HEK293 (cell line): ENCODE data around the gene PCSK2.

Experiments
- CTCF ChIA-PET: fragments of 350-600 bp; formaldehyde crosslinking; extraction: SDS; loops from one replicate; lab custom pipeline; 2021; ENCODE audit warnings: antibody characterized with exemption; lab: Yijun Ruan, JAX
- POLR2A ChIA-PET: fragments of 300-600 bp; formaldehyde crosslinking; extraction: SDS; loops from one replicate; lab custom pipeline; 2020; ENCODE audit warnings: antibody characterized with exemption, inconsistent platforms; lab: Yijun Ruan, JAX
- H3K27ac ChIP-seq: fragments of 200-500 bp; sonication (Bioruptor generic); 2 replicates; pipeline ENCODE4 v1.5.1; 2014; ENCODE audit warnings: low read depth, low read length, control low read depth, inconsistent platforms; ENCODE audit errors: extremely low read depth
- H3K36me3 ChIP-seq, 2 experiments: fragments of 200-500 bp in 1 of 2; sonication (Bioruptor generic) in 1 of 2; 1 replicate in 1 of 2; 2 replicates in 1 of 2; pipeline ENCODE4 v1.5.1; 2014 to 2017; ENCODE audit warnings: inconsistent platforms in 2 of 2, low read length in 2 of 2; ENCODE audit not compliant: control insufficient read depth in 2 of 2, insufficient read depth in 1 of 2
- H3K4me1 ChIP-seq: fragments of 200-500 bp; sonication (Bioruptor generic); 2 replicates; pipeline ENCODE4 v1.5.1; 2014; ENCODE audit warnings: mild to moderate bottlenecking, low read length, inconsistent platforms; ENCODE audit not compliant: control insufficient read depth, insufficient read depth
- H3K4me3 ChIP-seq: 2 replicates; pipeline ENCODE4 v1.5.1; 2011; ENCODE audit warnings: low read depth, mild to moderate bottlenecking, control low read depth, low read length, moderate library complexity
- H3K9me3 ChIP-seq: fragments of 200-500 bp; sonication (Bioruptor generic); 2 replicates; pipeline ENCODE4 v1.5.1; 2014; ENCODE audit warnings: low read depth, low read length, inconsistent platforms; ENCODE audit not compliant: control insufficient read depth, insufficient read depth
- BCL11A ChIP-seq: fragments of 450-650 bp; formaldehyde crosslinking; IDR thresholded peaks from 2 replicates; pipeline ENCODE4 v1.5.1; 2016; ENCODE audit warnings: low read depth, missing biosample characterization, missing genetic modification characterization
- KLF16 ChIP-seq: fragments of 450-650 bp; formaldehyde crosslinking; IDR thresholded peaks from 2 replicates; pipeline ENCODE4 v1.5.1; 2017; ENCODE audit warnings: missing biosample characterization, missing genetic modification characterization
- MZF1 ChIP-seq: fragments of 450-650 bp; formaldehyde crosslinking; IDR thresholded peaks from 2 replicates; pipeline ENCODE4 v1.5.1; 2017; ENCODE audit warnings: missing biosample characterization, missing genetic modification characterization, borderline replicate concordance
- SCRT2 ChIP-seq: fragments of 450-650 bp; formaldehyde crosslinking; IDR thresholded peaks from 2 replicates; pipeline ENCODE4 v1.5.1; 2016; ENCODE audit warnings: missing biosample characterization, missing genetic modification characterization
- ZNF18 ChIP-seq: fragments of 450-650 bp; formaldehyde crosslinking; IDR thresholded peaks from 2 replicates; pipeline ENCODE4 v1.5.1; 2016; ENCODE audit warnings: missing biosample characterization, missing genetic modification characterization
- ZNF23 ChIP-seq: fragments of 450-650 bp; formaldehyde crosslinking; IDR thresholded peaks from 2 replicates; pipeline ENCODE4 v1.5.1; 2016; ENCODE audit warnings: missing biosample characterization, missing genetic modification characterization, borderline replicate concordance
- ZNF292 ChIP-seq: fragments of 450-650 bp; formaldehyde crosslinking; IDR thresholded peaks from 2 replicates; pipeline ENCODE4 v1.5.1; 2016; ENCODE audit warnings: low read depth, missing biosample characterization, missing genetic modification characterization, borderline replicate concordance
- ZNF501 ChIP-seq: fragments of 450-650 bp; formaldehyde crosslinking; IDR thresholded peaks from 2 replicates; pipeline ENCODE4 v1.5.1; 2016; ENCODE audit warnings: missing biosample characterization, missing genetic modification characterization
- ZNF548 ChIP-seq: fragments of 450-650 bp; formaldehyde crosslinking; IDR thresholded peaks from 2 replicates; pipeline ENCODE4 v1.5.1; 2016; ENCODE audit warnings: missing biosample characterization, missing genetic modification characterization
- ZNF621 ChIP-seq: fragments of 450-650 bp; formaldehyde crosslinking; IDR thresholded peaks from 2 replicates; pipeline ENCODE4 v1.5.1; 2017; ENCODE audit warnings: missing biosample characterization, missing genetic modification characterization
- ZNF629 ChIP-seq: fragments of 450-650 bp; formaldehyde crosslinking; IDR thresholded peaks from 2 replicates; pipeline ENCODE4 v1.5.1; 2017; ENCODE audit warnings: missing biosample characterization, missing genetic modification characterization
- ZNF692 ChIP-seq: fragments of 450-650 bp; formaldehyde crosslinking; IDR thresholded peaks from 2 replicates; pipeline ENCODE4 v1.5.1; 2016; ENCODE audit warnings: missing biosample characterization, missing genetic modification characterization
- ZNF707 ChIP-seq: fragments of 450-650 bp; formaldehyde crosslinking; IDR thresholded peaks from 2 replicates; pipeline ENCODE4 v1.5.1; 2016; ENCODE audit warnings: missing biosample characterization, missing genetic modification characterization
- ZNF843 ChIP-seq: fragments of 450-650 bp; formaldehyde crosslinking; IDR thresholded peaks from 2 replicates; pipeline ENCODE4 v1.5.1; 2016; ENCODE audit warnings: missing biosample characterization, missing genetic modification characterization
- ZSCAN23 ChIP-seq: fragments of 450-650 bp; formaldehyde crosslinking; IDR thresholded peaks from 2 replicates; pipeline ENCODE4 v1.5.1; 2016; ENCODE audit warnings: missing biosample characterization, missing genetic modification characterization
- TF ChIP-seq, protein P1 (sequence below): fragments of 450-650 bp; formaldehyde crosslinking; IDR thresholded peaks from 2 replicates; pipeline ENCODE4 v1.5.1; 2017; ENCODE audit warnings: missing biosample characterization, missing genetic modification characterization
- TF ChIP-seq, protein P2 (sequence below): fragments of 450-650 bp; formaldehyde crosslinking; optimal IDR thresholded peaks from 2 replicates; pipeline ENCODE3; 2016; ENCODE audit warnings: missing biosample characterization, mild to moderate bottlenecking, missing genetic modification characterization
- TF ChIP-seq, protein P3 (sequence below): fragments of 450-650 bp; formaldehyde crosslinking; IDR thresholded peaks from 2 replicates; pipeline ENCODE4 v1.5.1; 2016; ENCODE audit warnings: missing biosample characterization, missing genetic modification characterization, borderline replicate concordance

Gene PCSK2

GRCh38 chr20:17298751-17299150, 71.9 kb downstream of the PCSK2 start:
- Histone ChIP-seq H3K36me3 (no peaks in the 10 kb centered on the region), H3K27ac (no peak overlapping the region), H3K4me3 (no peak overlapping the region), H3K4me1 (peaks cover 5% of the 10 kb centered on the region; the same call in 1 of the 2 replicates), H3K9me3 (no peaks in the 10 kb centered on the region)
- TF ChIP-seq SCRT2 (tag by site-specific recombination) (no peak), ZNF18 (tag by site-specific recombination) (no peak), ZNF843 (tag by site-specific recombination) (no peak), KLF16 (tag by site-specific recombination) (no peak)
- ChIA-PET CTCF (no interaction called here), POLR2A (no interaction called here)

DNA sequence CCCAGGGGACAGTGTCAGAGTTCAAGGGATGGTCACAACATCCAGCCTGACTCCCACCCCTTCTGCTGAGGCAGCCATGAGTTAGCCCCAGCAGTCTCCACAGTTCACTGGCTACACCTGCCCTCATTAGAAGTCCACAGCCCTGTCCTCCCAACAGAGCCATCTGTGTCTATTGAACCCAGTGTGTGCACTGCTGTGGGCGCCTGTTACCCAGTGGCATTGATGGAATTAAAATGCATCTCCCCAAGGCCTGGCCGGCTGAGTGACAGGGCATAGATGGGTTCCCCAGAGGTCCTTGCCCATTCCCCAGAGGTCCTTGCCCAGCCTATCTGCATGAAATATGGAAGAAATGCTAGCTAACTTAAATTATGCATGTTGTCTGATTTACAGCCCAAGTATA, 73.3 kb downstream of the PCSK2 start:
- CTCF ChIA-PET, result no interaction called here

DNA sequence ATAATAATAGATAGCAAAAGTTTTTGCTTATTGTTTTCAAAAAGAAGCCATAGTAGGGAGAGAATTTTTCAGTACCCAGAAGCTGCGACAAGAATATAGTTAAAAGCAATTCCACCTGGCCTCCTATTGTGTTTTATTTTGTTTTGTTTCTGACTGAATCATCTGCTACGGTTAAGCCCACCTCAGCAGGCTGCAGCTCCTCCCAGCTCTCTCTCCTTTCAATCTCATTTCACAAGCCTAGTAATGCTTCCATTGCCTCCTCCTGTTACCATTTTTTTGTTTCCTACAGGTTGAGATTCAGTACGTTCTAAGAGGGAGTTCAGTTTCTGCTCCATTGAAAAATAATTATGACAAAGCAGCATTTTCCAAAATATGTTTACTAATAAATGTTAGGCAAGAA, 77.9 kb downstream of the PCSK2 start:
- Histone ChIP-seq H3K27ac (no peak overlapping the region), H3K9me3 (no peaks in the 10 kb centered on the region), H3K4me3 (no peak overlapping the region), H3K36me3 (no peaks in the 10 kb centered on the region), H3K4me1 (no peaks in the 10 kb centered on the region)
- TF ChIP-seq ZNF621 (tag by site-specific recombination), result no peak
- no peak for TF ChIP-seq ZNF707 (tag by site-specific recombination)
- TF ChIP-seq, protein P1, sequence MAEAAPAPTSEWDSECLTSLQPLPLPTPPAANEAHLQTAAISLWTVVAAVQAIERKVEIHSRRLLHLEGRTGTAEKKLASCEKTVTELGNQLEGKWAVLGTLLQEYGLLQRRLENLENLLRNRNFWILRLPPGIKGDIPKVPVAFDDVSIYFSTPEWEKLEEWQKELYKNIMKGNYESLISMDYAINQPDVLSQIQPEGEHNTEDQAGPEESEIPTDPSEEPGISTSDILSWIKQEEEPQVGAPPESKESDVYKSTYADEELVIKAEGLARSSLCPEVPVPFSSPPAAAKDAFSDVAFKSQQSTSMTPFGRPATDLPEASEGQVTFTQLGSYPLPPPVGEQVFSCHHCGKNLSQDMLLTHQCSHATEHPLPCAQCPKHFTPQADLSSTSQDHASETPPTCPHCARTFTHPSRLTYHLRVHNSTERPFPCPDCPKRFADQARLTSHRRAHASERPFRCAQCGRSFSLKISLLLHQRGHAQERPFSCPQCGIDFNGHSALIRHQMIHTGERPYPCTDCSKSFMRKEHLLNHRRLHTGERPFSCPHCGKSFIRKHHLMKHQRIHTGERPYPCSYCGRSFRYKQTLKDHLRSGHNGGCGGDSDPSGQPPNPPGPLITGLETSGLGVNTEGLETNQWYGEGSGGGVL (tag by site-specific recombination), result no peak
- TF ChIP-seq, protein P2, sequence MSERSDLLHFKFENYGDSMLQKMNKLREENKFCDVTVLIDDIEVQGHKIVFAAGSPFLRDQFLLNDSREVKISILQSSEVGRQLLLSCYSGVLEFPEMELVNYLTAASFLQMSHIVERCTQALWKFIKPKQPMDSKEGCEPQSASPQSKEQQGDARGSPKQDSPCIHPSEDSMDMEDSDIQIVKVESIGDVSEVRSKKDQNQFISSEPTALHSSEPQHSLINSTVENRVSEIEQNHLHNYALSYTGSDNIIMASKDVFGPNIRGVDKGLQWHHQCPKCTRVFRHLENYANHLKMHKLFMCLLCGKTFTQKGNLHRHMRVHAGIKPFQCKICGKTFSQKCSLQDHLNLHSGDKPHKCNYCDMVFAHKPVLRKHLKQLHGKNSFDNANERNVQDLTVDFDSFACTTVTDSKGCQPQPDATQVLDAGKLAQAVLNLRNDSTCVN (tag by site-specific recombination), result no peak
- ChIA-PET POLR2A (no interaction called here), CTCF (interaction anchor here (0.6 kb wide), 1 partner anchor 138 kb away, joined by 3 read pairs; no protein-coding TSS in a partner anchor)

More for the DNA sequence above, 73.3 kb downstream of the PCSK2 start:
- no peak overlapping the region for H3K4me3 ChIP-seq
- no peak overlapping the region for H3K27ac ChIP-seq
- POLR2A ChIA-PET, result no interaction called here
- no peaks in the 10 kb centered on the region for H3K36me3 ChIP-seq
- H3K4me1 ChIP-seq, result peaks cover 5% of the 10 kb centered on the region; the same call in 1 of the 2 replicates
- no peaks in the 10 kb centered on the region for H3K9me3 ChIP-seq
- TF ChIP-seq BCL11A (tag by site-specific recombination), result no peak
- TF ChIP-seq ZNF292 (tag by site-specific recombination), result no peak
- TF ChIP-seq ZNF692 (tag by site-specific recombination), result no peak
- TF ChIP-seq ZSCAN23 (tag by site-specific recombination), result no peak
- TF ChIP-seq ZNF23 (tag by site-specific recombination), result no peak
- TF ChIP-seq, protein P3, sequence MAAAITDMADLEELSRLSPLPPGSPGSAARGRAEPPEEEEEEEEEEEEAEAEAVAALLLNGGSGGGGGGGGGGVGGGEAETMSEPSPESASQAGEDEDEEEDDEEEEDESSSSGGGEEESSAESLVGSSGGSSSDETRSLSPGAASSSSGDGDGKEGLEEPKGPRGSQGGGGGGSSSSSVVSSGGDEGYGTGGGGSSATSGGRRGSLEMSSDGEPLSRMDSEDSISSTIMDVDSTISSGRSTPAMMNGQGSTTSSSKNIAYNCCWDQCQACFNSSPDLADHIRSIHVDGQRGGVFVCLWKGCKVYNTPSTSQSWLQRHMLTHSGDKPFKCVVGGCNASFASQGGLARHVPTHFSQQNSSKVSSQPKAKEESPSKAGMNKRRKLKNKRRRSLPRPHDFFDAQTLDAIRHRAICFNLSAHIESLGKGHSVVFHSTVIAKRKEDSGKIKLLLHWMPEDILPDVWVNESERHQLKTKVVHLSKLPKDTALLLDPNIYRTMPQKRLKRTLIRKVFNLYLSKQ, result no peak
- TF ChIP-seq ZNF629 (tag by site-specific recombination), result no peak
- TF ChIP-seq ZNF501 (tag by site-specific recombination), result no peak
- no peak for TF ChIP-seq MZF1
- no peak for TF ChIP-seq ZNF548
- TF ChIP-seq ZNF707 (tag by site-specific recombination), result no peak
